NCI-H226 (cell line): ENCODE results near the gene MYH7.
"Not testable (repeated sequence)": the region's sequence is repeated elsewhere in the genome, so short reads cannot be mapped to it uniquely, and the experiment has no call there.

ENCODE experiments used
- DNase-seq: peaks from one replicate; pipeline ENCODE4 v3.0.0-alpha.2; 2015

The MYH7 gene

GRCh38 chr14:23430016-23430722, 5.3 kb downstream of the MYH7 start:
- DNase-seq = no peak

- no peak for DNase-seq
Observed at GRCh38 chr14:23428686-23429495, 6.6 kb downstream of the MYH7 start.

GRCh38 chr14:23425798-23426197, 9.7 kb downstream of the MYH7 start:
- DNase-seq = not testable (repeated sequence)

- no peak for DNase-seq
Observed at GRCh38 chr14:23425169-23425568, 10.3 kb downstream of the MYH7 start.

GRCh38 chr14:23423657-23424056, 11.8 kb downstream of the MYH7 start:
- no peak for DNase-seq

- no peak for DNase-seq
Observed at GRCh38 chr14:23421594-23421993, 13.9 kb downstream of the MYH7 start.

- not testable (repeated sequence) for DNase-seq
Observed at GRCh38 chr14:23419646-23420045, 15.8 kb downstream of the MYH7 start.

- DNase-seq = no peak
Observed at GRCh38 chr14:23418021-23418420, 17.4 kb downstream of the MYH7 start.

GRCh38 chr14:23417269-23417668, 18.2 kb downstream of the MYH7 start:
- DNase-seq = not testable (repeated sequence)

- no peak for DNase-seq
Observed at GRCh38 chr14:23416801-23417200, 18.7 kb downstream of the MYH7 start.

- no peak for DNase-seq
Observed at GRCh38 chr14:23415821-23416778, 19.4 kb downstream of the MYH7 start.

- DNase-seq = no peak
Observed at GRCh38 chr14:23414906-23415820, 20.3 kb downstream of the MYH7 start.

GRCh38 chr14:23414254-23414653, 21.2 kb downstream of the MYH7 start:
- DNase-seq = no peak

- no peak for DNase-seq
Observed at GRCh38 chr14:23413681-23414080, 21.8 kb downstream of the MYH7 start.

- no peak for DNase-seq
Observed at GRCh38 chr14:23411563-23412525, 23.6 kb downstream of the MYH7 start.

- no peak for DNase-seq
Observed at GRCh38 chr14:23409966-23410635, 25.4 kb downstream of the MYH7 start.

GRCh38 chr14:23409475-23409874, 26.0 kb downstream of the MYH7 start:
- DNase-seq = no peak

GRCh38 chr14:23408307-23408630, 27.2 kb downstream of the MYH7 start:
- DNase-seq = no peak

GRCh38 chr14:23407516-23408306, 27.7 kb downstream of the MYH7 start, which contains the start of gene MYH6:
TSS of gene MYH6 (minus strand) at chr14:23408273. CDS start at chr14:23407223, 1,050 bp downstream.
- DNase-seq = no peak
